SU-DHL-6 (cell line): ENCODE results near the gene IQCF2.

ENCODE experiments used
- CTCF ChIP-seq: fragments of 200-600 bp; sonication (generic); IDR thresholded peaks from one replicate; pipeline ENCODE4 v1.5.1; 2017; ENCODE audit warnings: antibody characterized with exemption, mild to moderate bottlenecking, low read length, moderate library complexity; ENCODE audit not compliant: insufficient read depth, poor library complexity, severe bottlenecking
- EZH2phosphoT487 ChIP-seq: fragments of 200-600 bp; sonication (generic), shearing (Covaris generic); conservative IDR thresholded peaks from 2 replicates; pipeline ENCODE4 v1.6.1; 2018; ENCODE audit warnings: mild to moderate bottlenecking, antibody characterized with exemption, low read length, moderate library complexity, mixed read lengths

DNA sequence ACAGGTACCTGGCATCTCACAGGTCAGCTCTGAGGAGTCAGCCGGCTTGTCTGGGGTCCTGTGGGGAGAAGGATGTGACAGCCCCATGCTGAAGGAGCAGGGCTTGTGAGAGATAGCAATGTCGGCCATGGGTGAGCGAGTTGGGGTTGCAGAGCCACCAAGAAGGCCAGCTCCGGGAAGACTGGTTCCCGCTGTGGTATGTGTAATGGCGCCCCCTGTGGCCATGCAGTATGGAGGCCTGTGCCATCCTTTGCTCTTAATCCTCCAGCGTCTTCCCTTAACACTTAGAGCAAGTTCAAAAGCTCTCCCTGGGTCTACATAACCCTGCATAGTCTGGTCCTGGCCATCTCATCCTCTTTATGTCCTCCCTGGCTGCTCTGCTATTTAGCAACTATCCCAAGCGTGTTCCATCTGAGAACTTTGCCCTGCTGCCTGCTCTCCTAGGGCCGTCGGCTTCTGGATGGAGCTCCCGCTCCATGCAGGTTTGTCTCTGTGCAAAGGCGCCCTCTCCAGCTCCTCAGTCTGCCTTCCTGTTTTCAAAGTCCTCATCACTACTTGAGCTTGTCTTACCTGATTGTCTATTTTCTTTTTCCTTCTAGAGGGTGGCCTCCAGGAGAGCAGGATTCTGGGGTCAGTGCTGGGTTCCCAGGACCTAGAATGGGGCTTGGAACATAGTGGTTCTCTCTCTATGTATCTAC lies 41.6 kb upstream of the IQCF2 start:
- peak; percentile 10 for TF ChIP-seq CTCF
- no peak for TF ChIP-seq EZH2phosphoT487
